SK-N-SH (cell line): Measurements from ENCODE around the gene HHIPL1. TPM values are rescaled to one million over a fixed set of nuclear protein-coding genes. Genes with fewer than 3 reads are reported as not detected.

Source experiments
- CTCF ChIA-PET: fragments of 300-600, 350-600 bp; formaldehyde crosslinking; extraction: SDS; loops from one replicate; lab custom pipeline; 2021; lab: Yijun Ruan, JAX
- POLR2A ChIA-PET: fragments of 350-600 bp; sonication (Branson Sonifier 250); formaldehyde crosslinking; extraction: SDS; loops from one replicate; lab custom pipeline; 2020; ENCODE audit warnings: antibody characterized with exemption, inconsistent platforms; lab: Yijun Ruan, JAX
- DNase-seq: peaks from one replicate; pipeline ENCODE4 v3.0.0; 2012
- H2AFZ ChIP-seq: fragments of 200-600 bp; sonication (generic); 2 replicates; pipeline ENCODE4 v1.8.1; 2016; ENCODE audit warnings: antibody characterized with exemption, mild to moderate bottlenecking, low read depth
- H3F3A ChIP-seq: fragments of 200-600 bp; sonication (generic); replicated peaks from 2 replicates; pipeline ENCODE3; 2016; ENCODE audit warnings: antibody characterized with exemption, mild to moderate bottlenecking; ENCODE audit not compliant: insufficient read depth
- H3K27ac ChIP-seq, 2 experiments: fragments of 200-500 bp in 1 of 2; fragments of 200-600 bp in 1 of 2; sonication (Bioruptor generic) in 1 of 2; sonication (generic), shearing (Covaris generic) in 1 of 2; 2 replicates each; pipeline versions ENCODE4 v1.5.1 to v1.6.1; 2014 to 2016; ENCODE audit warnings: low read depth in 2 of 2, inconsistent platforms in 1 of 2, low read length in 1 of 2, mild to moderate bottlenecking in 1 of 2, mixed read lengths in 1 of 2
- H3K27me3 ChIP-seq: fragments of 200-600 bp; sonication (generic), shearing (Covaris generic); 2 replicates; pipeline ENCODE4 v1.6.1; 2016; ENCODE audit warnings: mixed run types; ENCODE audit not compliant: insufficient read depth
- H3K36me3 ChIP-seq, 2 experiments: fragments of 200-500 bp in 1 of 2; fragments of 200-600 bp in 1 of 2; sonication (Bioruptor generic) in 1 of 2; sonication (generic) in 1 of 2; replicated peaks in 1 of 2; 2 replicates each; pipeline versions ENCODE3 to v1.5.1; 2014 to 2016; ENCODE audit warnings: low read length in 1 of 2, mild to moderate bottlenecking in 1 of 2; ENCODE audit not compliant: insufficient read depth in 2 of 2, control insufficient read depth in 1 of 2
- H3K4me1 ChIP-seq, 2 experiments: fragments of 200-500 bp in 1 of 2; fragments of 200-600 bp in 1 of 2; sonication (Bioruptor generic) in 1 of 2; sonication (generic), shearing (Covaris generic) in 1 of 2; 2 replicates each; pipeline versions ENCODE4 v1.5.1 to v1.6.1; 2014 to 2016; ENCODE audit warnings: low read depth in 1 of 2, low read length in 1 of 2, mixed run types in 1 of 2; ENCODE audit not compliant: insufficient read depth in 2 of 2, control insufficient read depth in 1 of 2
- H3K4me2 ChIP-seq: fragments of 200-600 bp; sonication (generic), shearing (Covaris generic); 2 replicates; pipeline ENCODE4 v1.6.1; 2017; ENCODE audit warnings: mixed run types
- H3K4me3 ChIP-seq, 2 experiments: fragments of 200-500 bp in 1 of 2; fragments of 200-600 bp in 1 of 2; sonication (Bioruptor generic) in 1 of 2; sonication (generic), shearing (Covaris generic) in 1 of 2; 2 replicates each; pipeline versions ENCODE4 v1.5.1 to v1.8.1; 2014 to 2016; ENCODE audit warnings: low read depth in 2 of 2, inconsistent platforms in 1 of 2, low read length in 1 of 2, mild to moderate bottlenecking in 1 of 2, mixed read lengths in 1 of 2, moderate library complexity in 1 of 2
- H3K79me2 ChIP-seq: fragments of 200-600 bp; sonication (generic); 2 replicates; pipeline ENCODE4 v1.8.1; 2017; ENCODE audit warnings: mild to moderate bottlenecking; ENCODE audit not compliant: insufficient read depth
- H3K9ac ChIP-seq: fragments of 200-600 bp; sonication (generic); 2 replicates; pipeline ENCODE4 v1.6.1; 2017; ENCODE audit warnings: mixed run types
- H3K9me2 ChIP-seq: fragments of 200-600 bp; sonication (generic); 2 replicates; pipeline ENCODE4 v1.6.1; 2017; ENCODE audit warnings: mixed run types
- H3K9me3 ChIP-seq: fragments of 200-600 bp; sonication (generic); 2 replicates; pipeline ENCODE4 v1.6.1; 2017; ENCODE audit warnings: mixed run types, mild to moderate bottlenecking, moderate library complexity
- H4K20me1 ChIP-seq: fragments of 200-600 bp; sonication (generic); 2 replicates; pipeline ENCODE4 v1.6.1; 2017; ENCODE audit warnings: mild to moderate bottlenecking, mixed run types; ENCODE audit not compliant: insufficient read depth
- CHD2 ChIP-seq: fragments of 150-350 bp; IDR thresholded peaks from 2 replicates; pipeline ENCODE4 v1.6.1; 2018; ENCODE audit warnings: low read length; ENCODE audit not compliant: partially characterized antibody
- EP300 ChIP-seq, 2 experiments: IDR thresholded peaks; 2 replicates each; pipeline versions ENCODE4 v1.4.0 to v1.6.1; 2012; ENCODE audit warnings: borderline replicate concordance in 1 of 2, low read depth in 1 of 2, low read length in 1 of 2
- NFIC ChIP-seq: IDR thresholded peaks from 2 replicates; pipeline ENCODE4 v1.4.0; 2012; ENCODE audit warnings: borderline replicate concordance
- TCF12 ChIP-seq: IDR thresholded peaks from 2 replicates; pipeline ENCODE4 v1.4.0; 2012
- TEAD4 ChIP-seq: IDR thresholded peaks from 2 replicates; pipeline ENCODE4 v1.4.0; 2012; ENCODE audit warnings: mild to moderate bottlenecking, borderline replicate concordance; ENCODE audit not compliant: insufficient read depth
- ZBTB33 ChIP-seq: IDR thresholded peaks from 2 replicates; pipeline ENCODE4 v1.4.0; 2012; ENCODE audit warnings: low read depth, borderline replicate concordance
- WGBS: methylation state at CpG from one replicate; pipeline ENCODE4 v1.1.6; 2017; ENCODE audit warnings: low lambda C conversion rate; 5-methylcytosine and 5-hydroxymethylcytosine counted together
- polyA plus RNA-seq, 3 experiments: library from polyadenylated mRNA; depleted of rRNA; stranded (reverse); fragments of >200 nt; gene quantifications; 2 replicates each; pipeline ENCODE4 v1.2.3, GENCODE V29; 2012
- TF ChIP-seq, protein P1 (sequence below): IDR thresholded peaks from 2 replicates; pipeline ENCODE4 v1.4.0; 2012; ENCODE audit warnings: low read depth, borderline replicate concordance

The HHIPL1 gene
- polyA plus RNA-seq, 1 of the 3 experiments (the other 2 are of a cell fraction) = 0.02 TPM

DNA sequence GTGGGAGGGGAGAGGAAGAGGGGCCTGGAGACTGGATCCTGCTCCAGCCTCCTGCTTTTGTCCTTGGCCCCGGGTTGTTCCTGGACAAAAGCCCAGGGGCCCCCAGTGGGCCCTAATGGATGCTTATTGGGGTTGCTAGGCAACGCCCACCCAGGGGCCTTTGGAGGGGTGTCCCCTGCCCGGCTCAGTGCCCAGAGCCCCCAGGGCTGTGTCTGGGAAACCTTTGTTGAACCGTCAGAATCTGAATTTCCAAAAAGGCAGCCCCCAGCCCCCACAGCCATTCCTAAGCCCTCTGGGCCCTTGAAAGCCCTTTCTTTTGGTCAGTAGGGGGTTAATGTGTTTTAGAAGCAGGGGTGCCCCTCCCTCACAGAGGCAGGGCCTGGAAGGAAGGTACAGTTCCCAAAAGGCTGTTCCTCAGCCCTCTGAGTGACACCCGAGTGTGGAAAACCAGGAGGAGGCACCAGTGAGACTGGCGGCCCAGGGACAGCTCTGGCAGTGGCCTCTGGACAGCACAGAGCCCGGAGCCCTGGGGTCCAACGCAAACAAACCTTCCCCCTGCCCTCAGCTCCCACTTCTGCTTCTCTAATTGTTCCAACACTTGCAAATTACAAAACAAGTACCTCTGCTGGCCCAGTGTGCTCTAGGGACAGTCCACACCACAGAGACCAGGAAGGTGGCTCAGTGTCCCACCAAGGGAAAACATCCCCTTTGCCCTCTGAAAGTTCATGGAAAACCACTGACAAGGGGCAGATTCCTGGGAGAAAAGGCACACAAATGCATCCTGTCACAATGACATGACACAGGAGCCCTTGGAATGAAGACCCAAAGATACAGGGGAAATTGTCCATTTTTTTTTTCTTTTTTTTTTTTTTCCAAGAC, 19.4 kb downstream of the HHIPL1 start (continued):
- TF ChIP-seq ZBTB33 = no peak
- TF ChIP-seq TCF12 = no peak
- TF ChIP-seq NFIC = no peak

DNA sequence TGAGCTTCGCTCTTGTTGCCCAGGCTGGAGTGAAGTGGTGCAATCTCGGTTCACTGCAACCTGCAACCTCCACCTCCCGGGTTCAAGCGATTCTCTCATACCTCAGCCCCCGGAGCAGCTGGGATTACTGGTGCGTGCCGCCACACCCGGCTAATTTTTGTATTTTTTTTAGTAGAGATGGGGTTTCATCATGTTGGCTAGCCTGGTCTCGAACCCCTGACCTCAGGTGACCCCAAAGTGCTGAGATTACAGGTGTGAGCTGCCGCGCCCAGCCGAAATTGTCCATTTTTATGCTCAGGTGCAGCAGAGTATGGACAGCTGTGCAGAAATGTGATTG, 20.0 kb downstream of the HHIPL1 start:
- Histone ChIP-seq H3K9ac (no peak overlapping the region), H3K79me2 (no peaks in the 10 kb centered on the region), H3K9me2 (no peaks in the 10 kb centered on the region), H3K4me3 (no peak overlapping the region), H3K4me1 (no peaks in the 10 kb centered on the region), H3F3A (no peaks in the 10 kb centered on the region), H3K36me3 (no peaks in the 10 kb centered on the region), H3K27ac (no peak overlapping the region), H3K9me3 (no peaks in the 10 kb centered on the region), H3K4me2 (no peak overlapping the region), H2AFZ (no peak overlapping the region), H3K27me3 (no peaks in the 10 kb centered on the region), H4K20me1 (no peaks in the 10 kb centered on the region)
- POLR2A ChIA-PET = no interaction called here
- TF ChIP-seq CHD2 = no peak
- TF ChIP-seq TEAD4 = no peak
- TF ChIP-seq, protein P1, sequence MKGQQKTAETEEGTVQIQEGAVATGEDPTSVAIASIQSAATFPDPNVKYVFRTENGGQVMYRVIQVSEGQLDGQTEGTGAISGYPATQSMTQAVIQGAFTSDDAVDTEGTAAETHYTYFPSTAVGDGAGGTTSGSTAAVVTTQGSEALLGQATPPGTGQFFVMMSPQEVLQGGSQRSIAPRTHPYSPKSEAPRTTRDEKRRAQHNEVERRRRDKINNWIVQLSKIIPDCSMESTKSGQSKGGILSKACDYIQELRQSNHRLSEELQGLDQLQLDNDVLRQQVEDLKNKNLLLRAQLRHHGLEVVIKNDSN = no peak
- no peak for DNase-seq
- CTCF ChIA-PET = interaction anchor here (1.0 to 1.1 kb wide), 2 partner anchors 23 to 147 kb away, joined by 3 to 4 read pairs; no protein-coding TSS in a partner anchor
- 77% methylated on average over 12 of the region's 12 CpGs for WGBS

DNA sequence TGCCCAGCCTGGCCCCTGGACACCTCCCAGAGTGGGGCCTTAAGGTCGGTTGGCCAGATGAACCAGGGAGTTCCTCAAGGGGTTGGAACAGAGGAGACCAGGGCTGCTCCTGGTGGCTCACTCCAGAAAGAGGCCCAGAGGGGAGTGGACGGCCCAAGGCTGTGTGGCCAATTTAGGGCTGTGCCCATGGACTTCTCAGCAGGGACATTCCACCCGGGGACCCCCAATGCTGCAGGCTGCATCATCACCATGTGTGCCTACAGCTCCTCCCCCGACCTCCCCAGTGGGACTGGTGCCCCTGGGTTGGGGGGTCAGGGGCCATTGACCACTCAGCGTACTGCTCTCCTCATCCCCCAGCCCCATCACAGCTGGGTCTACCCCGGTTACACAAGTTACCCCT, 21.6 kb downstream of the HHIPL1 start:
- WGBS = 40% methylated on average over 2 of the region's 6 CpGs

More for the DNA sequence above, 21.6 kb downstream of the HHIPL1 start:
- no peak overlapping the region for H3K4me3 ChIP-seq
- H3K4me2 ChIP-seq = no peak overlapping the region
- no peaks in the 10 kb centered on the region for H3K79me2 ChIP-seq
- H3K9ac ChIP-seq = no peak overlapping the region
- no peaks in the 10 kb centered on the region for H4K20me1 ChIP-seq
- peaks cover 0 to 7% of the 10 kb centered on the region in 2 experiments; a peak in 1 of 4 replicates for H3K4me1 ChIP-seq
- no peak overlapping the region for H2AFZ ChIP-seq
- CTCF ChIA-PET = no interaction called here
- no peaks in the 10 kb centered on the region for H3K36me3 ChIP-seq
- H3K27me3 ChIP-seq = no peaks in the 10 kb centered on the region
- no peak for DNase-seq
- POLR2A ChIA-PET = no interaction called here
- H3F3A ChIP-seq = no peaks in the 10 kb centered on the region
- no peaks in the 10 kb centered on the region for H3K9me3 ChIP-seq
- no peak for TF ChIP-seq EP300 (IDR thresholded peaks at IDR 0.05; ENCODE audit: borderline replicate concordance in 1 of 2, low read depth in 1 of 2, low read length in 1 of 2)
- no peak overlapping the region for H3K27ac ChIP-seq
- no peaks in the 10 kb centered on the region for H3K9me2 ChIP-seq
